IMR-90 (cell line): ENCODE measurements around the gene ASCL5.

Experiments
- BHLHE40 ChIP-seq: fragments of 150-350 bp; IDR thresholded peaks from 2 replicates; pipeline ENCODE4 v1.6.1; 2016; ENCODE audit warnings: mild to moderate bottlenecking, low read depth, low read length
- CEBPB ChIP-seq: IDR thresholded peaks from 2 replicates; pipeline ENCODE4 v1.6.1; 2012; ENCODE audit warnings: low read depth, low read length, improper control_type of control experiment
- CHD1 ChIP-seq: IDR thresholded peaks from 2 replicates; pipeline ENCODE4 v1.6.1; 2012; ENCODE audit warnings: low read depth, low read length, improper control_type of control experiment
- FOS ChIP-seq: fragments of 150-350 bp; IDR thresholded peaks from 2 replicates; pipeline ENCODE4 v1.6.1; 2016; ENCODE audit warnings: low read depth, low read length
- MAFK ChIP-seq: IDR thresholded peaks from 2 replicates; pipeline ENCODE4 v1.6.1; 2012; ENCODE audit warnings: low read depth, low read length, improper control_type of control experiment
- MAZ ChIP-seq: IDR thresholded peaks from 2 replicates; pipeline ENCODE4 v1.6.1; 2012; ENCODE audit warnings: low read depth, mild to moderate bottlenecking, low read length, improper control_type of control experiment, moderate library complexity, borderline replicate concordance
- MXI1 ChIP-seq: IDR thresholded peaks from 2 replicates; pipeline ENCODE4 v1.6.1; 2012; ENCODE audit warnings: low read depth, mild to moderate bottlenecking, low read length, moderate library complexity, borderline replicate concordance
- NFE2L2 ChIP-seq: fragments of 150-350 bp; IDR thresholded peaks from 2 replicates; pipeline ENCODE4 v1.6.1; 2016; ENCODE audit warnings: low read depth, mild to moderate bottlenecking, low read length
- POLR2A ChIP-seq: IDR thresholded peaks from 2 replicates; pipeline ENCODE4 v1.6.1; 2012; ENCODE audit warnings: mild to moderate bottlenecking, low read depth, low read length
- RAD21 ChIP-seq: IDR thresholded peaks from 2 replicates; pipeline ENCODE4 v1.6.1; 2012; ENCODE audit warnings: low read length, improper control_type of control experiment
- RCOR1 ChIP-seq: IDR thresholded peaks from 2 replicates; pipeline ENCODE4 v1.6.1; 2012; ENCODE audit warnings: mild to moderate bottlenecking, low read length, improper control_type of control experiment; ENCODE audit not compliant: insufficient replicate concordance
- SMC3 ChIP-seq: fragments of 150-350 bp; IDR thresholded peaks from 2 replicates; pipeline ENCODE4 v1.6.1; 2016; ENCODE audit warnings: low read depth, mild to moderate bottlenecking, antibody characterized with exemption, low read length, moderate library complexity
- USF2 ChIP-seq: fragments of 150-350 bp; IDR thresholded peaks from 2 replicates; pipeline ENCODE4 v1.6.1; 2017; ENCODE audit warnings: mild to moderate bottlenecking, antibody characterized with exemption, low read length, low read depth
- TF ChIP-seq, protein P1 (sequence below): conservative IDR thresholded peaks from 2 replicates; pipeline ENCODE4 v1.5.1; 2012; ENCODE audit warnings: mild to moderate bottlenecking, low read depth, low read length, improper control_type of control experiment

- TF ChIP-seq, protein P1, sequence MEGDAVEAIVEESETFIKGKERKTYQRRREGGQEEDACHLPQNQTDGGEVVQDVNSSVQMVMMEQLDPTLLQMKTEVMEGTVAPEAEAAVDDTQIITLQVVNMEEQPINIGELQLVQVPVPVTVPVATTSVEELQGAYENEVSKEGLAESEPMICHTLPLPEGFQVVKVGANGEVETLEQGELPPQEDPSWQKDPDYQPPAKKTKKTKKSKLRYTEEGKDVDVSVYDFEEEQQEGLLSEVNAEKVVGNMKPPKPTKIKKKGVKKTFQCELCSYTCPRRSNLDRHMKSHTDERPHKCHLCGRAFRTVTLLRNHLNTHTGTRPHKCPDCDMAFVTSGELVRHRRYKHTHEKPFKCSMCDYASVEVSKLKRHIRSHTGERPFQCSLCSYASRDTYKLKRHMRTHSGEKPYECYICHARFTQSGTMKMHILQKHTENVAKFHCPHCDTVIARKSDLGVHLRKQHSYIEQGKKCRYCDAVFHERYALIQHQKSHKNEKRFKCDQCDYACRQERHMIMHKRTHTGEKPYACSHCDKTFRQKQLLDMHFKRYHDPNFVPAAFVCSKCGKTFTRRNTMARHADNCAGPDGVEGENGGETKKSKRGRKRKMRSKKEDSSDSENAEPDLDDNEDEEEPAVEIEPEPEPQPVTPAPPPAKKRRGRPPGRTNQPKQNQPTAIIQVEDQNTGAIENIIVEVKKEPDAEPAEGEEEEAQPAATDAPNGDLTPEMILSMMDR, result no peak
- TF ChIP-seq POLR2A, result no peak
- TF ChIP-seq CEBPB, result no peak
- TF ChIP-seq FOS, result no peak
- no peak for TF ChIP-seq MXI1
- TF ChIP-seq BHLHE40, result no peak
- no peak for TF ChIP-seq SMC3
- no peak for TF ChIP-seq MAZ
- TF ChIP-seq CHD1, result no peak
- TF ChIP-seq RAD21, result no peak
- no peak for TF ChIP-seq USF2
- no peak for TF ChIP-seq RCOR1
- TF ChIP-seq MAFK, result no peak
- no peak for TF ChIP-seq NFE2L2
Observed at GRCh38 chr1:201169203-201169602, 42.2 kb upstream of the ASCL5 start.
